DMS 273 treated with DMSO at 0.1 percent for 48 hours (cell line): ENCODE measurements around the gene RPS13.
"Not testable (repeated sequence)": the region's sequence is repeated elsewhere in the genome, so short reads cannot be mapped to it uniquely, and the experiment has no call there.

Experiments
- DNase-seq: peaks from one replicate; lab custom pipeline; 2025; lab: John Stamatoyannopoulos, UW

RPS13 gene

GRCh38 chr11:17036666-17037658, 40.5 kb downstream of the RPS13 start:
- DNase-seq: no peak

DNA sequence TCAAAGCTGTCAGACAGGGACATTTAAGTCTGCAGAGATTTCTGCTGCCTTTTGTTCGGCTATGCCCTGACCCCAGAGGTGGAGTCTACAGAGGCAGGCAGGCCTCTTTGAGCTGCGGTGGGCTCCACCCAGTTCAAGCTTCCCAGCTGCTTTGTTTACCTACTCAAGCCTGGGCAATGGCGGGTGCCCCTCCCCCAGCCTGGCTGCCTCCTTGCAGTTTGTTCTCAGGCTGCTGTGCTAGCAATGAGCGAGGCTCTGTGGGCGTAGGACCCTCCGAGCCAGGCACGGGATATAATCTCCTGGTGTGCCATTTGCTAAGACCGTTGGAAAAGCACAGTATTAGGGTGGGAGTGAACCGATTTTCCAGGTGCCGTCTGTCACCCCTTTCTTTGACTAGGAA, 43.4 kb downstream of the RPS13 start:
- DNase-seq: not testable (repeated sequence)

GRCh38 chr11:17026487-17027082, 50.9 kb downstream of the RPS13 start:
- no peak for DNase-seq

DNA sequence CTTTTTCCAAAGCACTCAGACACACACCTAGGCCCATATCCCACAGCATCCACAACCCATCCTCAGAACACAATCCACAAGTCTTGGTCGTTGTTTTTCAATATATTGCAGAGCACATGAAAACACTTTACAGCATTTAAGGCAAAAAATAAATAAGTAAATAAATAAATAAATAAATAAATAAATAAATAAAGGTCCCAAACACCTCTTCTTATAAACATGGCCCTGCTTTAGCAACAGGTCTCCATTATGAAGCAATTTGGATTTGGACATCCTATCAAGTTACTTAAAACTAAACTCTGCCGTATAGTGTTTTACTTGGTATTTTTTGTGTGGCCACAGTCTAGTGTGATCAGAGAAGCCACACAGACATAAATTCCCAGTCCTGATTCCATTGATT, 52.5 kb downstream of the RPS13 start:
- DNase-seq: no peak
